Measurements from ENCODE around the gene C3orf49.
A peak's percentile ranks its signal among the peaks of the same experiment; 100 is the strongest.

Gene C3orf49

DNA sequence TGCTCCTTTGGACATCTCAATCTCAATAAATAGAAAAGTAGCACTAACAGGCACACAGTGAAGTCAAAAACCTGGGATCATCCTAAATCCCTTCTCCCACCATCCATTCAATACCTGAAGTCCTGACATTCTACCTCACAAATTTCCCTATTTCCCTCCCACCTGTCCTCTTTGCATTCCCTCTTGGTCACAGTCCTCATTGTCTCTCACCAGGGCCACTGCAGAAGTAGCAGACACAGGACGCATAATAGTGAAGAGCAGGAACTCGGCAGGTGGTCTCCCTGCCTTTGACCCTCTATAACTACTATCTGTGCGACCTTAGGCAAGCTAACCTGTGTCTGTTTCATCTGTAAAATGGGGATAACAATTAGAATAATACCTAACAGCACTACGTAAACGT lies 42.2 kb downstream of the C3orf49 start:
- DNase-seq (ENCODE audit: low spot score): no peak
- TF ChIP-seq, protein P1, sequence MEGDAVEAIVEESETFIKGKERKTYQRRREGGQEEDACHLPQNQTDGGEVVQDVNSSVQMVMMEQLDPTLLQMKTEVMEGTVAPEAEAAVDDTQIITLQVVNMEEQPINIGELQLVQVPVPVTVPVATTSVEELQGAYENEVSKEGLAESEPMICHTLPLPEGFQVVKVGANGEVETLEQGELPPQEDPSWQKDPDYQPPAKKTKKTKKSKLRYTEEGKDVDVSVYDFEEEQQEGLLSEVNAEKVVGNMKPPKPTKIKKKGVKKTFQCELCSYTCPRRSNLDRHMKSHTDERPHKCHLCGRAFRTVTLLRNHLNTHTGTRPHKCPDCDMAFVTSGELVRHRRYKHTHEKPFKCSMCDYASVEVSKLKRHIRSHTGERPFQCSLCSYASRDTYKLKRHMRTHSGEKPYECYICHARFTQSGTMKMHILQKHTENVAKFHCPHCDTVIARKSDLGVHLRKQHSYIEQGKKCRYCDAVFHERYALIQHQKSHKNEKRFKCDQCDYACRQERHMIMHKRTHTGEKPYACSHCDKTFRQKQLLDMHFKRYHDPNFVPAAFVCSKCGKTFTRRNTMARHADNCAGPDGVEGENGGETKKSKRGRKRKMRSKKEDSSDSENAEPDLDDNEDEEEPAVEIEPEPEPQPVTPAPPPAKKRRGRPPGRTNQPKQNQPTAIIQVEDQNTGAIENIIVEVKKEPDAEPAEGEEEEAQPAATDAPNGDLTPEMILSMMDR (IDR thresholded peaks at IDR 0.05; ENCODE audit: extremely low read depth, missing control alignments): no peak

DNA sequence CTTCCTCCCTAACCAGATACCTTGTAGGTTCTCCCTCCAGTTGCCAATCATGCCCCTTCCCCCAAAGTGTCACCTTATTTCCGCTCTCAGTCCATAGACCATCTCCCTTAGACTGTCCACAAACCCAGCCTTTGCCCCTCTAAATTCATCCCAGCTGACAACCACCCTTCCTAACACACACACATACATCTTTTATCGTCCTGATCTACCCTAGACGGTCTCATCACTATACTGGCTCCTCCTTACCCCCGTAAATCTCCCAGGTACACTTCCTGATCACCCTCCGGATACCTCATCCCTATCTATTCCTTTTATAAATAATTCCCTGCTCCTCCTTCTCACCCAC lies 43.7 kb downstream of the C3orf49 start:
- TF ChIP-seq, protein P1 (IDR thresholded peaks at IDR 0.05; ENCODE audit: extremely low read depth, missing control alignments): no peak
- DNase-seq (ENCODE audit: low spot score): peak; percentile 37

DNA sequence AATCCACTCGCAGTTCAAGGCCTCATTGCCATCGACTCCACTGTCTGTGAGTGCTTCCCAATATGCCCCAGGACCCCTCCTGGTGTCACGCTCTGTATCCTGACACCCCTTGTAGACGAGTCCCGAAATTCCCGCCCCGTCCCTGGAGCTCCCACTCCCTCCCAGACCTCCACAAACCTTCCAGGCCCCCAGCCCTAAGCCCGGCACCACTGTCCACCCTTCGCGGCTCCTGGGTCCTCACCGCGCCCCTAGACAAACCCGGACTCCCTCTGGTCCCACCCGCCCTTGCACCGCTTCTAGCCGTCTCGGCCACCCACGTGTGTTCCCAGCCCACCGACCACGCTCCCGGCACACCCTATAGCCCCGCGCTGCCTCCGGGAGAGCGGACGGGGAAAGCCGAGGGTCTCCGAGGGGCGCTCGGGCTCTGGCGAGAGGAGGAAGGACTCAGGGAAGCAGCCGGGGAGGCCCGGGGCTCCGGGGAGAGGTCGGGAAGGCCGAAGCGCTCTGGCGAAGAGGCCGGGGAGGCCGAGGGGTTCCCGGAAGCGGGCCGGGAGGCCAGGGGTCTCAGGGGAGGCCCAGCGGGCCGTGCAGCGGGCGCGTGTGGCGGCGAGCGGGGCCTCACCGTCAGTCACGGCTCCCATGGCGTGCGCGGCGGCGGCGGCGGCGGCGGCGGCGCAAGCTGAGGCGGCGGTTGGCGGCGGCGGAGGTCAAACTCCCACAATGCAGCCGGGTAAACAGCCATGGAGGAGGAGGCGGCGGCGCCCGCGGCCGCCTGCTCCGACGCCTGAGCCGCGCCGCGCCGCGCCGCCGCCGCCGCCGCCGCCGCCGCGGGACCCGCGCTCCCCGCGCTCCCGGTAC lies 44.3 kb downstream of the C3orf49 start, which contains the start of the genes ATXN7 and THOC7:
Gene ATXN7, plus strand, starts transcription at position 718 of the 858 bp plus-strand sequence. CDS start 48,732 bp downstream, outside the sequence.
Gene THOC7, minus strand, starts transcription at position 656 of the 858 bp plus-strand sequence. Its CDS starts 15 bp downstream, at position 641.
- TF ChIP-seq, protein P1 (IDR thresholded peaks at IDR 0.05; ENCODE audit: extremely low read depth, missing control alignments): no peak
- peak; percentile 90 for DNase-seq (ENCODE audit: low spot score)

GRCh38 chr3:63864008-63864964 lies 45.2 kb downstream of the C3orf49 start:
- DNase-seq (ENCODE audit: low spot score): peak; percentile 83
- TF ChIP-seq, protein P1 (IDR thresholded peaks at IDR 0.05; ENCODE audit: extremely low read depth, missing control alignments): no peak

DNA sequence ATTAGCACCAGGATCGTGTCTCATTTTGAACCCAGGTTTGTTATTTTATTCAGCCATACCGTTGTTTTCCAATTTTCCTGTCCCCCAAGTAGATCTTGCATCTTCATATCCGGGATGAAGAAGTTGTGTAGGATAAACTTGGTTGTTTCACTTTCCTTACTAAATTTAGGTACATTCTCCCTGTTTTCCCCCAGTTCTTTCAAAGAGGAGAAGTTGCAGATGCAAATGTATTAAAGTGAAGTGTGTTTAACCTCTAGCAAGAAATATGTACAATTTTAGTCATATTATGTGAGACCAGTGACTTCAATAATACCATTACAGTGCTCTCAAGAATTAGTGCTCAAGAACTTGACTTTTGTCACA lies 45.8 kb downstream of the C3orf49 start:
- TF ChIP-seq, protein P1 (IDR thresholded peaks at IDR 0.05; ENCODE audit: extremely low read depth, missing control alignments): no peak

DNA sequence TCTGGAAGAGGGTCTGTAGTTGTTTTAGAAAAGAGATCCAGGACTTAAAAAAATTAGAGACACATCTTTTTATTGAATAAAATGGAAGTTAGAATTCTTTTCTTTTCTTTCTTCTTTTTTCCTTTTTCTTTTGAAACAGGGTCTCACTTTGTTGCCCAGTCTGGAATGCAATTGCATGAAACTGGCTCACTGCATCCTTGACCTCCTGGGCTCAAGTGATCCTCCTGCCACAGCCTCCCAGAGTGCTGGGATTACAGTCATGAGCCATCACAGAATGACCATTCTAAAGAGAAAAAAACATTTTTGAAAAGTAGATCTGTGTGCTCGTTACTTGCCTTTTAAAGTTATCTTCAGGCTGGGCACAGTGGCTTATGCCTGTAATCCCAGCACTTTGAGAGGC lies 48.1 kb downstream of the C3orf49 start:
- TF ChIP-seq, protein P1 (IDR thresholded peaks at IDR 0.05; ENCODE audit: extremely low read depth, missing control alignments): no peak
- no peak for DNase-seq (ENCODE audit: low spot score)

More for the DNA sequence above, 45.8 kb downstream of the C3orf49 start:
- DNase-seq (ENCODE audit: low spot score): no peak
